ENCODE measurements around the gene TMEM258.

The TMEM258 gene

DNA sequence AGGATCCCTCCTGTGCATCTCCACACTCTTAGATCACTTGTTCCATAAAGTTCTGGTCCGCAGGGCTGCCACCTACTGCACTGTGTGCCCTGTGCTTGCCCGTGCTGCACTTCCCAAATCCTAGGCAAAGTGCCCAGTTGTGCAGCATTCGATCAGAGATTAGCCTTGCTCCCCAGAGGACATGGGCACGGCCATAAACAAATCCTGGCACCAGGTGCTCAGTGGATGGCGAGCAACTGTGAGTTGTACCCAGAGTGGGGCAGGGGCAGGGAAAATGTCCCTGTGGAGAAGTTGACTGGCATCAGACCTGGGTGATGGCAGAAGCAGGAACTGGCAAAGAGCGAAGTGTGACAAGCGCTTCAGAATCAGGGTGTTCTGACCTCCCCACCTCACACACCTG is 40.4 kb upstream of the TMEM258 start (continued):
- no peak for TF ChIP-seq ZBTB17 (tag by site-specific recombination; IDR thresholded peaks at IDR 0.05)
- no peak for TF ChIP-seq KLF9 (tag by site-specific recombination; IDR thresholded peaks at IDR 0.05; ENCODE audit: low read depth)
- TF ChIP-seq TRIM28 (IDR thresholded peaks at IDR 0.05; ENCODE audit: borderline replicate concordance, low read length): no peak

DNA sequence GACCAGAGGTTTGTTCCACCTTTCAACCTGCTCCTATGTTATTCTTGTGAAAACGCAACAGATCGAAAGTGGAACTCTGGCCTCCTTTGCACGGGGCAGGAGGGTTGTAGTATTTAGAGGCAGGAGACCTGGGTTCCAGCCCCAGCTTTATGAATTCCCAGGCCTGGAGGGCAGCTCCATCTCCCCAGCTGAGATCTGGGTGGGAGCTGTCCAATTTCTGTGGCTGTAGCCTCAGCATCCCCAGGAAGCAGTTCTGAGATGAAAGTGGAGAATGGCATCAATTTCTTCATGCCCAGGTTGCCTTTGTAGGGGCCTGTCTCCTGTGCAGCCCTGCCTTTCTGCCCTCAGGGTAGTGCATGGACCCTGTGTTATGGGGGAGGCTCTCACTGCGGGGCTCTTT is 39.8 kb upstream of the TMEM258 start:
- no peak for TF ChIP-seq ZNF341 (tag by site-specific recombination; IDR thresholded peaks at IDR 0.05; ENCODE audit: low read depth)
- TF ChIP-seq, protein P1, sequence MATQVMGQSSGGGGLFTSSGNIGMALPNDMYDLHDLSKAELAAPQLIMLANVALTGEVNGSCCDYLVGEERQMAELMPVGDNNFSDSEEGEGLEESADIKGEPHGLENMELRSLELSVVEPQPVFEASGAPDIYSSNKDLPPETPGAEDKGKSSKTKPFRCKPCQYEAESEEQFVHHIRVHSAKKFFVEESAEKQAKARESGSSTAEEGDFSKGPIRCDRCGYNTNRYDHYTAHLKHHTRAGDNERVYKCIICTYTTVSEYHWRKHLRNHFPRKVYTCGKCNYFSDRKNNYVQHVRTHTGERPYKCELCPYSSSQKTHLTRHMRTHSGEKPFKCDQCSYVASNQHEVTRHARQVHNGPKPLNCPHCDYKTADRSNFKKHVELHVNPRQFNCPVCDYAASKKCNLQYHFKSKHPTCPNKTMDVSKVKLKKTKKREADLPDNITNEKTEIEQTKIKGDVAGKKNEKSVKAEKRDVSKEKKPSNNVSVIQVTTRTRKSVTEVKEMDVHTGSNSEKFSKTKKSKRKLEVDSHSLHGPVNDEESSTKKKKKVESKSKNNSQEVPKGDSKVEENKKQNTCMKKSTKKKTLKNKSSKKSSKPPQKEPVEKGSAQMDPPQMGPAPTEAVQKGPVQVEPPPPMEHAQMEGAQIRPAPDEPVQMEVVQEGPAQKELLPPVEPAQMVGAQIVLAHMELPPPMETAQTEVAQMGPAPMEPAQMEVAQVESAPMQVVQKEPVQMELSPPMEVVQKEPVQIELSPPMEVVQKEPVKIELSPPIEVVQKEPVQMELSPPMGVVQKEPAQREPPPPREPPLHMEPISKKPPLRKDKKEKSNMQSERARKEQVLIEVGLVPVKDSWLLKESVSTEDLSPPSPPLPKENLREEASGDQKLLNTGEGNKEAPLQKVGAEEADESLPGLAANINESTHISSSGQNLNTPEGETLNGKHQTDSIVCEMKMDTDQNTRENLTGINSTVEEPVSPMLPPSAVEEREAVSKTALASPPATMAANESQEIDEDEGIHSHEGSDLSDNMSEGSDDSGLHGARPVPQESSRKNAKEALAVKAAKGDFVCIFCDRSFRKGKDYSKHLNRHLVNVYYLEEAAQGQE (tag by site-specific recombination; IDR thresholded peaks at IDR 0.05): peak; percentile 79
- no peaks in the 10 kb centered on the region for H3K36me3 ChIP-seq (ENCODE audit: control insufficient read depth in 2 of 2, insufficient read depth in 1 of 2, low read length in 2 of 2)
- no peaks in the 10 kb centered on the region for H3K9me3 ChIP-seq (ENCODE audit: control insufficient read depth, insufficient read depth, low read depth, low read length)
- ChIA-PET POLR2A (interaction anchor here (0.5 to 1.2 kb wide), 2 partner anchors 17 to 195 kb away, joined by 4 to 6 read pairs; no protein-coding TSS in a partner anchor), CTCF (interaction anchor here (0.8 kb wide), 1 partner anchor 35 kb away, joined by 3 read pairs; no protein-coding TSS in a partner anchor)
- H3K4me1 ChIP-seq (ENCODE audit: control insufficient read depth, insufficient read depth, low read length): peaks cover 10% of the 10 kb centered on the region; the same call in 1 of the 2 replicates
- no peak overlapping the region for H3K4me3 ChIP-seq (ENCODE audit: low read depth, low read length)
- H3K27ac ChIP-seq (ENCODE audit: extremely low read depth, low read depth, low read length): no peak overlapping the region

DNA sequence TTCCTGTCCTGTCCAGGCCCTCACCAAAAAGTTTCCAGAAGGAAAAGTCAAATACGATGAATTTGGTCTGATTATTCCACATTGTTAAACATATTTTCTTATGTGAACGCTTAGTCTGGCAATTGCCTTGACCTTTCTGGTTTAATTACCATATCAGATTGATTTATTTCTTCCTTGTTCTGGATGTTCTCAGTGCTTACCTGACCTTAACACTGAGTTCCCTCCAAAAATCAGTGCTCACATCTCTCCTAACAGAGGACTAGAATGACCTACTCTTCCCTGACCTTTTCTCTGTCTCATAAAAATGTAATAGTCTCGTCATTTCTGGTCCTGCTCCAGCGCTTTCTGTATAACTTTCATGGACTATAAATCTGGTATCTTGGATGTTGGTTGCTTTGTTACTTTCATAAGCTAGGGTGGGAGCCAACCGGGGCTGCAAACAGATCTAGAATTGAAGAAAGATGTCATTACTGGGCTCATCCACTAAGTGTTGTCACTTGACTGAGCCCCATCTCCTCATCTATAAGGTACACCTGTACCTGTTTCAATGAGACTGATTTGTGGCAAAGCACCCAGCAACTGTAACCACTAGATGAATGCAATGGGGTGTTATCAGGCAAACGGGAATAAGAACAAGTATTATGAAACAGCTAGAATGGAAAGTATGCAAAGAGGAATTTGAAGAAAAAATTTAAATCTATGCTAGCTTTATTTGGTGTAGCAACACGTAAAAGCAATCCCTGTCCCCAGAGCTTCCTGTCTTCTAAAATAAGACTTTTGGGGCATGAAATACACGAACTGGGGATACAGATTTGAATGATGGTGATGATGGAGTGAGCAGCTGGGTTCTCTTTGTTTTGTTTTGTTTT is 38.1 kb upstream of the TMEM258 start:
- H3K9me3 ChIP-seq (ENCODE audit: control insufficient read depth, insufficient read depth, low read depth, low read length): no peaks in the 10 kb centered on the region
- TF ChIP-seq ZEB2 (tag by site-specific recombination; IDR thresholded peaks at IDR 0.05) (no peak), ZNF560 (tag by site-specific recombination; IDR thresholded peaks at IDR 0.05; ENCODE audit: borderline replicate concordance) (no peak), ZNF350 (tag by site-specific recombination; IDR thresholded peaks at IDR 0.05) (no peak), ZNF335 (tag by site-specific recombination; conservative IDR thresholded peaks at IDR 0.05) (no peak), ZNF600 (tag by site-specific recombination; IDR thresholded peaks at IDR 0.05) (no peak), GLIS2 (tag by site-specific recombination; IDR thresholded peaks at IDR 0.05) (no peak), KLF7 (tag by site-specific recombination; IDR thresholded peaks at IDR 0.05; ENCODE audit: borderline replicate concordance) (no peak), ZNF114 (tag by site-specific recombination; IDR thresholded peaks at IDR 0.05) (no peak)
- TF ChIP-seq, protein P2, sequence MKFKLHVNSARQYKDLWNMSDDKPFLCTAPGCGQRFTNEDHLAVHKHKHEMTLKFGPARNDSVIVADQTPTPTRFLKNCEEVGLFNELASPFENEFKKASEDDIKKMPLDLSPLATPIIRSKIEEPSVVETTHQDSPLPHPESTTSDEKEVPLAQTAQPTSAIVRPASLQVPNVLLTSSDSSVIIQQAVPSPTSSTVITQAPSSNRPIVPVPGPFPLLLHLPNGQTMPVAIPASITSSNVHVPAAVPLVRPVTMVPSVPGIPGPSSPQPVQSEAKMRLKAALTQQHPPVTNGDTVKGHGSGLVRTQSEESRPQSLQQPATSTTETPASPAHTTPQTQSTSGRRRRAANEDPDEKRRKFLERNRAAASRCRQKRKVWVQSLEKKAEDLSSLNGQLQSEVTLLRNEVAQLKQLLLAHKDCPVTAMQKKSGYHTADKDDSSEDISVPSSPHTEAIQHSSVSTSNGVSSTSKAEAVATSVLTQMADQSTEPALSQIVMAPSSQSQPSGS (tag by site-specific recombination; IDR thresholded peaks at IDR 0.05; ENCODE audit: low read depth): no peak

More for the DNA sequence above, 38.1 kb upstream of the TMEM258 start:
- Histone ChIP-seq H3K27ac (ENCODE audit: extremely low read depth, low read depth, low read length) (no peak overlapping the region; the same call in 1 of the 2 replicates), H3K4me3 (ENCODE audit: low read depth, low read length) (no peak overlapping the region), H3K4me1 (ENCODE audit: control insufficient read depth, insufficient read depth, low read length) (peaks cover 10% of the 10 kb centered on the region; the same call in 1 of the 2 replicates), H3K36me3 (ENCODE audit: control insufficient read depth in 2 of 2, insufficient read depth in 1 of 2, low read length in 2 of 2) (no peaks in the 10 kb centered on the region)
- CTCF ChIA-PET: interaction anchor here (0.6 to 3.1 kb wide), 8 partner anchors 12 to 53 kb away, joined by 3 to 13 read pairs (median 7); no protein-coding TSS in a partner anchor
- POLR2A ChIA-PET: interaction anchor here (0.8 kb wide), 1 partner anchor 15 kb away, joined by 4 read pairs; no protein-coding TSS in a partner anchor

All from HEK293 (cell line).